ENCODE data around the gene TNFSF18.
A peak's percentile ranks its signal among the peaks of the same experiment; 100 is the strongest.

The TNFSF18 gene

DNA sequence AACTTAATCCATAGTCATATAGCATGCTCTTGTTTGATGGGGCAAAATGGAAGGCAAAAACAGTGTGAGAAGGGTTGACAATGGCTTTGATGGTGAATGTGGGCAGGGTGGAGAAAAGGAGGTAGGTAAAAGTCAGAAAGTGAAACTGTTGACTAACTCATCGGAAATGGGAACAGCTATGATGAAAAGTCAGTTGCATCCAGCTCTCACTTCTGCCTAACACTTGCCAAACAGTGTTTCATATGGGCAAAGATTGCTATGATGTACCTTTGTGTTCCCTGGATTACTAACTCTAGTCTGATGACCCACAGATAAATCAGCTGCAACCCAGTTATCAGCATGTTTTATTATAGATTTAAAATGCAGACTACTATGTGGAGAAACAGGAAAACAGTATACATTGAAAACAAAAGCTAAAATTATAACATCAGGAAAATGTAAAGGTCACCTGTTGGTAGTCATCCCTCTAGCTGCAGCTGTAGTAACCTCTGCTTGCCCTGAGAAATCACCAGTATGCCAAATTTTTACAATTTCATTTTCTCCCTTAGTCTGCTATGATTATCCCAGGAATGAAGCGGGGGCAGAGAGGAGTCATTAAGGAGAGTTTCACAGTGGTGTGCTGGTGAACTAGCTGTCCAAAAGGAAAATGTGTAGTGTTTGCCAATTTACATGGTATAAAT is 11.7 kb downstream of the TNFSF18 start:
- DNase-seq: no peak

DNA sequence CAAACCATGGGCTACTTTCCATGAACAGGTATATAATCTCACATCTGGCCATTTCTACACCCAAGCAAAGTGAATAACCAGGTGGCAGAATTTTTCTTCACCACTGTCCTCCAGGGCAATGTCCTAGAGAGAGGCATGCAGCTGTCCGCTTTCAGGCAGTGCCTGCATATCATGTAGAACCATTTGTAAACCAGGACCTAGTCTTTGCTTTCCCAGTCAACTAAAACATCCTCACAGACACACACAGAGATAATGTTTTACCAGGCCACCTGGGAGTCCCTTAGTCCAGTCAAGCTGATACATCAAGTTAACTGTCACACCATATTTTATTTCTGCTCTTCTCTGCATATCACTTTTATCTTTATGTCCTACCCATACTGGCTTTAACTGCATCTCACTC is 26.2 kb downstream of the TNFSF18 start:
- DNase-seq: no peak

DNA sequence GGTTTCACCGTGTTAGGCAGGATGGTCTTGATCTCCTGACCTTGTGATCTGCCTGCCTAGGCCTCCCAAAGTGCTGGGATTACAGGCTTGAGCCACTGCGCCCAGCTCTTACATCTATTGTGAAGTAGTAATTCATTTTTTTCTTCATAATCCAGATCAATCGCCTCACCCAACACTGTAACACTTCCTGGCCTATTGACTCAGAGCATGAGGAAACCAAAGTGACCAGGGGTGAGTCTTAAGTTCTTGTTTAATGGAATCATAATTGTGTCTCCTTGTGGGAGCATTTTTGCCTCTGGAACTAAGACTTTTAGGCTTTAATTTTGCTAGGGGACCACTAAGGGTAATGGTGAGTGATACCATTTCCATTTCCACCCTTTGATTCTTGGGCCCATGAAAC is 27.4 kb downstream of the TNFSF18 start:
- DNase-seq: no peak

DNA sequence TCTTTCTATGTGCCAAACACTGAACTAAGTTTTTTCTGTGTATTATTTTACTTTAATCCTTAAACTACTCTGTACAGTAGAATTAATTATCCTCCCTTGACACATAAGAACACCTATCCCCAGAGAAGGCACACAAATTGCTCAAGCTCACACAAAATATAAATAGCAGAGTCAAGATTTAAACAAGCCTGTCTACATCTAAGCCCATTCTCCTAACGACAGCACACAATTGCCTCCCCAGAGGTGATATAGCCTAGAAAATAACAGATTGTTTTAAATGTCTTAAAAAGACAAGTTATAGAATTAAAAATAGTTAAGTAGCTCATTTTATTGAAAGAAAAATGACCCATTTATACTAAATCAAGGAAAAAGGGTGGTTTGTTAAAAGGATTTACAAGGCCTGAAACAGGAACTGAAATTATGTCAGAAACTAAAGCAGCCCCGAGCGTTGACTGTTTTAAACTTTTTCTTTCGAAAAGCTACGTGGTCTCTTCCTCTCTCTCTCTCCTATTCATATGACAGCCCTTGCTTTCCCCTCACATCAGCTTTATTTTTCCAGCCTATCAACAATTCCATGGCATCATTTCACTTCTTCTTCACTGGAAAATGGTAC is 30.5 kb downstream of the TNFSF18 start:
- no peak for DNase-seq

DNA sequence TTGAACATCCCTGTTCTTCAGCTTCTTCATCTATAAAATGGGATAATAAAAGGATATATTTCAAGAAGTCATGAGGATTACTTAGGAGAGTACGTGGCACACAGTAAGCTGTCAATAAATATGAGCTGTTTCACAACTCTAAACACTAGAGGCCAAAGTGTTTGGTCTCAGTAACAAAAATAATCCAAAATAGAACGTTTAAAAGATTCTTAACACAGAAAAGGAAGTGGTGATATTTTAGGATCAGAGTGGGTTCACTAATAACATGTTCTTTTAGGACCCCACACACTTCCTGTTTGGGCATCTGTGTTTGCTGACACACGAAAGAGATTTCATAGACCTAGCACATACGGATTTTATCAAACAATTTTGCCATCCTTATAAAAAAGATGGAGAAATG is 32.9 kb downstream of the TNFSF18 start:
- DNase-seq: no peak

DNA sequence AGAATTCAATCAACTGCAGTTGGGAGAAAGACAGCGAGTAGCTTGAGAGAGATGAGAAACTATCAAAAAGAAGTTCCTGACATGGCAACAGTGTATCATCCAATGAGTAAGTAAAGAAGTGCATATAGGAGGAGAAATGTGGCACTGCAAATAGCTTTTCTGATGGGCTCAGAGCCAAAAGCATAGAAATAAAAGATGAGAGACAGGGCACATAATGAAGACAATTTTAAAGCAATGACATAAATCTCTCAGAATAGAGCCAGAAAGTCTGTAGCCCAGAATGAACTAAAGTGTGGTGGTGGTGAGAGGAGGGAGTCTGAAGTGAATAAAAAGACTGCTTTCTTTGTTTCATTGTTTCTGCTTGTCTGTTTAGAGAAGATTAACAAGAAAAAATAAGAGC is 34.3 kb downstream of the TNFSF18 start:
- no peak for DNase-seq

DNA sequence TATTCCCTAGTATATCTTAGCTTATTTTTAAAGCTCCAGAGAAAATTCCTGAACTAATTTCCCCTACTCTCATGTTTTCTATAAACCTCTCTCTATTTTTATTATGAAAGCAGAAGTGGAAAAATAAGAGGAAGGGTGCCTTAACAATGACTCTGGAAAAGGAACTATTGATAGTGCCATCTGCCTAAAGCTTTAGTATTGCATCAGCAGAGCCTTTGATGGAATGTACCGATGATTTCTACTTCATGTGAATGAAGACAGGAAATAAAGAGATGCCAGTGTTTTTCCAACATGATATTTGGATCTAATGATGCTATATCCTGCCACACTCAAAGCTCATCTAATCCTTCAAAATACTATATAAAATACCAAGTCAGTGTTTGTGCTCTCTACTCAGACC is 35.1 kb downstream of the TNFSF18 start:
- DNase-seq: no peak

DNA sequence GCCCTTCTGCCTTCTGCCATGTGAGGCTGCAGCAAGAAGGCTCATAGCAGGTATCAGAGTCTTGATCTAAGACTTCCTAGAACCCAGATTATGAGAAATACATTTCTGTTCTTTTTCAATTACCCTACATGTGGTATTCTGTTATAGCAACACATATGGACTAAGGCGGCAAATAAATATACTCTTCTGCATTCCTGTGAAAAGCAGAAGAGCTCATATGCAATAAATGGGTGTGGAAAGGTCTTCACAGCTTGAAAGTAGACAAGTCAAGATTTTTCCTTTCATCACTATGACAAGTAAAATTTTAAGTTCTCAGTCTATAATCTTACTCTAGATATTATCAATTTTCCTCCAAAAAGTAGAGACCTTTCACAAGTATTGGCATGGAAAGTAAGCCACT is 36.6 kb downstream of the TNFSF18 start:
- no peak for DNase-seq

DNA sequence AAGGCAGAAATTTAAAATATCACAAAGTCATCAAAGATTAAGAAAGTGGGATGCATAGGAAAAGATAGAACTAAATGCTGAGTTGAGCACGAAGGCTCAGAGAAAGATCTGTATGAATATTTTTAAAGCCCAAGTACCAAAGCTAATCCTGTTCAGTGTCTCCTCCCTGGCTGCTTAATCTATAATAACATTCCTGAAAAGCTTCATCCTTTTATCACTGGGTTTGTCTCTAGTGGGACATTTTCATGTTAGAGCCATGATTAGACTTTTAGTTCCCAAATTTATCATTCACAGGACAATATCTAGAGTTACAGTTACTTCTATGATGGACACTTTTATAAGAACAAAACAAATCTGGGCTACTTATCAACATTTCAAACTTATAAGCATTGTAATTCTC is 38.6 kb downstream of the TNFSF18 start:
- no peak for DNase-seq

DNA sequence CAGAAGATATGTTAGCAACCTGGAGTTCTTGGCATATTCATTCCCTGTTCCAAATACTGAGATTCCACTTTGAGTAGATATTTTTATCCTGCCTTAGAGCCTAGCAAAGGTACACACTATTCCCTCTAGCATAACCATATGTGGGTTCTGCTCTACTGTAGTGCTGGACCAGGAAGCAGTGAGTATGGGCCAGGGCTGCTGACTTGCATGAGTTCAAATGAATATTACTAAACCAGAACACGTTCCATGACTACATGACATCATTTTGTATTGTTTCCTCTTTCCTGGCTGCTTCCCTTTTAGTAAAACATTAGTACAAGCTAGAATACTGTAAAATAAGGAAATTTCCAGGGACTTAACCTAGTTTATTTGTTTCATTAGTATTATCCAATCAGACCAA is 41.1 kb downstream of the TNFSF18 start:
- no peak for DNase-seq

DNA sequence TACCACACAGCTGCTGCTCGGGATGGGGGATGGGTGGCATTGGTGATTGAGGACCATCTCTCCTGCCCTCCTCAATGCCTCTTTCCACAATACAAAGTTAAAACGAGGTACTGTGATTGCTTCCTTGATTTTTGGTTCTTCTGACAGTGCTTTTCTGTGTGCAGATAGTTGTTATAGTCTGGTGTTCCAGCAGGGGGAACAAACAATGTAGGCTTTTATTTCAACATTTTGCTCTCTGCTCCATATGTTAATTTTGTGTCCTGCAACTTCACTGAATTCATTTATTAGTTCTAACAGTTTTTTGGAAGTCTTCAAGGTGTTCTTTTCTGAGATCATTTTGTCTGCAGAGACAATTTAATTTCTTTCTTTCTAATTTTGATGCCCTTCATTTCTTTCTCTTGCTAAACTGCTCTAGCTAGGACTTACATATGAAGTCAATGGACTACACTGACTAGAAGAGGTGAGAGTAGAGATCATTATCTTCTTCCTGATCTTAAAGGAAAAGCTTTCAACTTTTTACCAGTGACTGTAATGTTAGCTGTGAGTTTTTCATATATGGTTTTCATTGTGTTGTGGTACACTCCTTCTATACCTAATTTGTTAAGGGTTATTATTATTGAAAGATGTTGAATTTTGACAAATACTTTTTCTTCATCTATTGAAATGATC is 45.4 kb downstream of the TNFSF18 start:
- DNase-seq: no peak

DNA sequence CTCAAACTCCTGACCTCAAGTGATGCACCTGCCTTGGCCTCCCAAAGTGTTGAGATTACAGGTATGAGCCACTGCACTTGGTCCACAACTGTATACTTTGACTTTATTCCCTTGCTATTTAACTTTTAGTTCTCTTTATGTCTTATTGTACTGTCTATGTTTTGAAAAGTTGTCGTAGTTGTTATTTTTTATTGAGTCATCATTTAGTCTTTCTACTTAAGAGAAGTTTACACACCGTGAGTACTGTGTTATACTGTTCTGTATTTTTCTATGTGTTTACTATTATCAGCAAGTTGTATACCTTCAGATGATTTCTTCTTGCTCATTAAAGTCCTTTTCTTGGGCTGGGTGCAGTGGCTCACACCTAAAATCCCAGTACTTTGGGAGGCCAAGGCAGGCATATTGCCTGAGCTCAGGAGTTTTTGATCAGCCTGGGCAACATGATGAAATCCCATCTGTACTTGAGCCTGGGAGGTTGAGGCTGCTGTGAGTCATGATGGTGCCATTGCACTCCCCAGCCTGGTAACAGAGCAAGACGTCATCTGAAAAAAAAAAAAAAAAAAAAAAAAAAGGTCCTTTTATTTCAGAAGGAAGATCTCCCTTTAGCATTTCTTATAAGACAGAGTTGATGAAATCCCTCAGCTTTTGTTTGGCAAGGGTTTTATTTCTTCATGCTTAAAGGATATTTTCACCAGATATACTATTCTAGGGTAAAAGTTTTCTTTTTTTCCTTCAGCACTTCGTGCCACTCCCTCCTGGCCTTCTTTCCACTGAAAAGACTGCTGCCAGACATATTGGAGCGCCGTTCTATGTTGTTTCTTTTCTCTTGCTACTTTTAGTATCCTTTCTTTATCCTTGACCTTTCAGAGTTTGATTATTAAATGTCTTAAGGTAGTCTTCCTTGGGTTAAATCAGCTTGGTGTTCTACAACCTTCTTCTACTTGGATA is 47.6 kb downstream of the TNFSF18 start:
- DNase-seq: no peak

DNA sequence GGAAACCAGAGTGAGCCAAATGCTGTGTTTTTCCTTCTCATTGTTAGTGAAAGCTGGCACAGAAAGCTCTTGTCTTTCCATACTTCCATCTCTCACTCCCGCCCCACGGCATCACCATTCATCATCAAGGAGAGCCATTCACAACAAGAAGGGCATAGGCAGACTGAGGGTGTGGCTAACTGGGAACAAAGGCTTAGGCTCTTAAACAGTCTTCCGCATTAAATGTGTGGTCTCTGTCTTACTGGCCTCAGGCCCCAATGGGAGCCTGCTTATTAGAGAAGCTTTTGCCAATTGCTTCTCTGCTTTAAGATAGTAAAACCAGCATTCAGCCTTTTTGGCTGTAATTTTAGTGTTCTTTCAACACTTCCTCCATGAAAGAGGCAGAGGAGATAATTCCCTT is 51.4 kb downstream of the TNFSF18 start:
- no peak for DNase-seq

DNA sequence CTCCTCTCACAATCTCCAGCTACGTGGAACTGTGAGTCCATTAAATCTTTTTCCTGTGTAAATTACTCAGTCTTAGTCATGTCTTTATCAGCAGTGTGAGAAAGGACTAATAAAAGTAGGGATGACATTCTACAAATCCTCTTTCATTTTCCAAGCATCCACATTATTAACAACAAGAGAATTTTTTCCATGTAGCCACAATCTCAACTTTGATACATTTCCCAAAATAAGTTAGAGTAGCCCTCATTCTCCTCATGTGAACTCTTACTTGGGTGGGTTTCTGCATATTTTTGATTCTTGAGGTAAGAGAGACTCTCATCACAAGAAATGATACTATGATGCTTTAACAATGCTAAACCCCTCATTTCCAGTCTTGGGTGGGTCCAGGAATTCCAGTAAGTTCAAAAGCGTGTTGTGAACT is 52.8 kb downstream of the TNFSF18 start:
- DNase-seq: no peak

DNA sequence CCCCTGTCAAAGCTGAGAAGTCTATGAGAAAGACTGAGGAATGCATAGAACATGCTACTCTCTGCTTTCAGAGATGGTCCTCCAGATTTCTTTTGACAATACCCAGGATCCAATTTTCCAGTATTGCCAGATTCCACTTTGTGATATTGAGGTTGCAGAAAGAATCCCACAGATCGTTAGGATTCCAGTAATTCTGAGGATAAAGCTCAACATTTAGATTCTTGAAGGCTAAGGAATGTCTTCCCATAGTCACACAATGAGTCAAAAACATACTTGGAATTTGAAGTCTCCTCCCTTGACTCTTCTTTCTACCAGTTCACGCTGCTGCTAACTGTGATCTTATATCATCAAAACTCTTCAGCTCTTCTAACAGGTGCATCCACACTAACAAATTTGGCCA is 57.1 kb downstream of the TNFSF18 start:
- DNase-seq: no peak

DNA sequence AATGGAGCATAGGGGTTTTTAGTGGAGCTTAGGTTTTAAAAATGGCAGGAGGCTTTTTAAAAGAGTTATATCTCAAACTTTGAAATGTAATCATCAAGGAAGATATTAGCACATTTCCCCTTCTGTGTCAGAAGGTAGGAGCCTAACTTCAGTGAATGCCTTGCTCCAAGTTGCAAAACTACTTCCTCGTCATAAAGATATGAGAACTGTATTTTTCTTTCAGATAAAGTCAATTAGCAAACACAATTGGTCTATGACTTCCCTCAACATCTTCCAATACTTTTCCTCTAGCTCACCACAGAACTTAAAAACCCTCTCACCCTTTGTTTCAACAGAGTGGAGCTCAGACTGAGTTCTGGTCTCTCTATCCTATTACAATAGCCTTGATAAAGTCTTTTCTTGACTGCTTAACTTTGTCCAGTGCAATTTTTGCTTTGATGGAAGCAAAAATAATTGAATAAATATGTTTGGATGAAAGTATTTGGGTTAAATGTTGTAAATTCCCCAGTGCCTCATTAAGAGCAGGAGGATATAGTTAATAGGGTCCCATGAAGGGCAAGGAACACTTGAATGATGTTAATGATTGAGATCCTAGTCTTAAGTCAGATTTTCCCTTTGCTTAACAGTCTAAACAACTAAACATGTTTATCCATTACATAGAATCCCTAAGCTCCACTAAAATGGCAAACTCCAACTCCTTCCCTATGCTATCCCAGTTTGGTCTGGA is 58.9 kb downstream of the TNFSF18 start:
- DNase-seq: peak; percentile 17

DNA sequence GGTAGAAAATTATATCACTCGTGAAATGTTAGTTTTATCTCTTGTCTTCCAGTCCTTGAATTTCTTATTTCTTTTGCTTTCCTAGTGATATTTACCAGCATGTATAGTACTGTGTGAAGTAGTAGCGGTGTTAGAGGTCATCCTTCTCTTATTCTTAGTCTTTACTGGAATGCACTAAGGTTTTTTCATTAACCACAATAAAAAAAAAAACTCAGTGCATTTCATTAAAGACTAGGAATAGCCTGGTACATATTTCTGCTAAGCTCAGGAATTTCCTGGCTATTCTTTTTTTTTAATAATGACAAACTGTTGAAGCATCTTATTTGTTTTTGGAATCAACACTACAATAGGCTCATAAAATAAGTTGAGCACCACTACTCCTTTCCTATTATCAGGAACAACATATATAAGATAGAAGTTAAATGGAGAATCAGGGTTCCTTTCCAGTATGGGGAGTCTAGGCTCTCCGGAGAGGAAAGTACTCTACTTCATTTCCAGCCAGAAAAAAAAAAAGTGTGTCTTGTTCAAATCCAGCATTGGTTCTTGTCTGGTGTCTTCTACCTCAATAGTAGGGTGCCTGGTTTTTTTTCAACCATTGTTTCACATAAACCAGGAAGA is 60.0 kb downstream of the TNFSF18 start:
- no peak for DNase-seq

Data from GF-D8 (cell line).